Stimulated activated CD4-positive, alpha-beta T cell treated with anti-CD3 and anti-CD28 coated beads, Interleukin-4, amount 100 ng/mL, for 24 hours (primary cell): ENCODE results near the gene TWIST2.

ENCODE experiments used
- DNase-seq: peaks from one replicate; pipeline ENCODE4 v3.0.0-alpha.2; 2020

Gene TWIST2

GRCh38 chr2:238839428-238839827 lies 8.5 kb upstream of the TWIST2 start:
- DNase-seq, result no peak

GRCh38 chr2:238841542-238842164 lies 6.2 kb upstream of the TWIST2 start:
- no peak for DNase-seq

- no peak for DNase-seq
These were observed 4.4 kb upstream of the TWIST2 start for GRCh38 chr2:238843476-238843875.

- no peak for DNase-seq
These were observed 2.1 kb upstream of the TWIST2 start for GRCh38 chr2:238845583-238846377.

- DNase-seq, result no peak
These were observed 1.6 kb upstream of the TWIST2 start for GRCh38 chr2:238846378-238846627.

- DNase-seq, result no peak
These were observed 1.1 kb upstream of the TWIST2 start for GRCh38 chr2:238846628-238847418.

GRCh38 chr2:238847419-238847801 lies 475 bp upstream of the TWIST2 start:
- no peak for DNase-seq

GRCh38 chr2:238848691-238848975 lies 748 bp downstream of the TWIST2 start:
- no peak for DNase-seq

GRCh38 chr2:238848976-238849853 lies 1.3 kb downstream of the TWIST2 start:
- no peak for DNase-seq

GRCh38 chr2:238850091-238850490 lies 2.2 kb downstream of the TWIST2 start:
- no peak for DNase-seq

- no peak for DNase-seq
These were observed 3.1 kb downstream of the TWIST2 start for GRCh38 chr2:238851026-238851425.

- no peak for DNase-seq
These were observed 3.9 kb downstream of the TWIST2 start for GRCh38 chr2:238851761-238852160.

GRCh38 chr2:238852206-238852869 lies 4.5 kb downstream of the TWIST2 start:
- DNase-seq, result no peak

- no peak for DNase-seq
These were observed 5.3 kb downstream of the TWIST2 start for GRCh38 chr2:238853218-238853617.

- DNase-seq, result no peak
These were observed 5.8 kb downstream of the TWIST2 start for GRCh38 chr2:238853721-238854120.

GRCh38 chr2:238854246-238854645 lies 6.4 kb downstream of the TWIST2 start:
- no peak for DNase-seq

GRCh38 chr2:238854699-238855229 lies 6.9 kb downstream of the TWIST2 start:
- DNase-seq, result no peak

- DNase-seq, result no peak
These were observed 7.4 kb downstream of the TWIST2 start for GRCh38 chr2:238855299-238855698.

- DNase-seq, result no peak
These were observed 8.2 kb downstream of the TWIST2 start for GRCh38 chr2:238855891-238856580.

GRCh38 chr2:238856713-238857567 lies 9.1 kb downstream of the TWIST2 start:
- DNase-seq, result no peak

- DNase-seq, result no peak
These were observed 10.1 kb downstream of the TWIST2 start for GRCh38 chr2:238857959-238858358.
